Fibroblast of mammary gland (primary cell): ENCODE measurements around the gene IRF7.

Experiments
- DNase-seq: peaks from one replicate; pipeline ENCODE4 v3.0.0-alpha.2; 2010; ENCODE audit warnings: low read depth
- H3K4me3 ChIP-seq: 2 replicates; pipeline ENCODE4 v1.5.1; 2011; ENCODE audit warnings: low read depth, mild to moderate bottlenecking, low read length, moderate library complexity; ENCODE audit not compliant: control insufficient read depth
- CTCF ChIP-seq: conservative IDR thresholded peaks from 2 replicates; pipeline ENCODE4 v1.5.1; 2011; ENCODE audit warnings: low read depth, low read length, inconsistent platforms; ENCODE audit not compliant: control insufficient read depth, insufficient read depth

The IRF7 gene

GRCh38 chr11:615504-616319 lies at the start of gene IRF7:
TSS of gene IRF7 (minus strand) at chr11:615950. CDS start at chr11:615364, 586 bp downstream.
- peak within 1 kb of the TSS; percentile 69 for H3K4me3 ChIP-seq
- TF ChIP-seq CTCF, result no peak
- DNase-seq, result peak; percentile 81

GRCh38 chr11:665062-665703 lies 49.4 kb upstream of the IRF7 start:
- no peak for TF ChIP-seq CTCF
- DNase-seq, result no peak
- no peak overlapping the region for H3K4me3 ChIP-seq

- no peak overlapping the region for H3K4me3 ChIP-seq
- DNase-seq, result peak; percentile 72
- TF ChIP-seq CTCF, result peak; percentile 78
Observed at GRCh38 chr11:662689-663274, 47.0 kb upstream of the IRF7 start.

GRCh38 chr11:660681-661444 lies 45.1 kb upstream of the IRF7 start:
- no peak overlapping the region for H3K4me3 ChIP-seq
- no peak for TF ChIP-seq CTCF
- DNase-seq, result no peak

- TF ChIP-seq CTCF, result no peak
- no peak for DNase-seq
- H3K4me3 ChIP-seq, result no peak overlapping the region
Observed at GRCh38 chr11:660281-660680, 44.5 kb upstream of the IRF7 start.

GRCh38 chr11:659532-660085 lies 43.9 kb upstream of the IRF7 start:
- H3K4me3 ChIP-seq, result no peak overlapping the region
- DNase-seq, result no peak
- TF ChIP-seq CTCF, result no peak
